ENCODE results near the gene CMTM7.

The CMTM7 gene

DNA sequence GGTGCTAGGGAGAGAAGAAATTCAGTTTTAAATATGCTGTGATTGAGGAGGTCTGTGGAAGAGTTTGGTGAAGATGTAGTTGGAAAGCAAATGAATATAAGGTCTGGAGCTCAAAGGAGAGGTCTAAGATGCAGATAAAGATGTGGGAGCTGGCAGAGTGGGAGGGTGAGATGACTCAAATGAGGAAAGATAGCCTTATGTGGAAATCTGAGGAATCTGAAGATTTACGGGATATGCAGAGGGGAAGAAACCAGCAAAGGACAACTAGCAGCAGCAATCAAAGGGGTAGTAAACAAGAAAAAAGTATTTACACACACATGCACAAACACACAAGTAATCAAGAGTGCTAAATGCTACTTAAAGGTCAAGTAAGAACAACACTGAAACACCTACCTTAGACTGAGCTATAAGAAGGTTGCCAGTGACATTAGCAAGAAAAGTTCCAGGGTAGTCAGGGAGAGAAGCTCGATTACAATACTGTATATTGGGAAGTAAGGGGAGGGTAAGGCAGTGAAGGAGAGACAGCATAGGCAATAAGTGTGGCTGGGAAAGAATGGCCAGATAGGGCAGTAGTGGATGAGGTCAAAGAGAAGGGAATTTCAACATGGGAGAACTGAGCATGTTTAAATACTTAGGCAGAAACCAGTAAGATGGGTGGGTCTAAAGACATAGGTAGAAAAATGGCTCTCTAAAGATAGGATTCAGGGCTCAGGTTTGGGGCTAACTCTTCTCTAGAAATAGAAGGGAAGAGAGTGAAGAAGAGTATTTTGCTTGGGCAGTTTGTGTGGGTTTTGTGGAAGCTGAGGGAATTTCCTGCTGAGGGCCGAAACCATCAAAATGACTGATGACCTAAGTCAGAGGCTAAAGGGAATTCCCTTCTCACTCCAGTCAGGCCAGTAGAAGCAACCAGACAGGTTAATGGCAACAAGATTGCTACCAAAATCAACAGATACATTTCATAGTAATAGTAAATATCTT lies 102.1 kb downstream of the CMTM7 start:
- DNase-seq: peak; percentile 56

GRCh38 chr3:32495085-32495484 lies 103.4 kb downstream of the CMTM7 start:
- no peak for DNase-seq

DNA sequence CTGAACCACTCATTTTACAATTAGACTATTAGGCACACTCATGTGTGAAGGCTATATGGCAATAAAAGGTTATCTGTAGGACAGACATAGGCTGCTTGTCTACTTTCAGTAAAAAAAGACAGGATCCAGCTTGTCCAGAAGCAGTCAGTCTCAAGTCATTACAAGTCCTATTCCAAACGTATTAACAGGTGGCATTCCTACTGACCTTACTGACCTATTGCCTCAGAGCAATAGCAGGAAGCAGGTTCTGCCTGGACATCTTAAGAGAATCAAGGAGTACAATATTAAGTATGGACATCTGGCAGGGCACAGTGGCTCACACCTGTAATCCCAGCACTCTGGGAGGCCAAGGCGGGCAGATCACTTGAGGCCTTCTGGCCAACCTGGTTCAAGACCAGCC lies 104.0 kb downstream of the CMTM7 start:
- DNase-seq: no peak

- DNase-seq: no peak
Measured at GRCh38 chr3:32498252-32498651, 106.6 kb downstream of the CMTM7 start.

GRCh38 chr3:32498992-32499391 lies 107.3 kb downstream of the CMTM7 start:
- no peak for DNase-seq

- DNase-seq: no peak
Measured at GRCh38 chr3:32499585-32499984, 107.9 kb downstream of the CMTM7 start.

DNA sequence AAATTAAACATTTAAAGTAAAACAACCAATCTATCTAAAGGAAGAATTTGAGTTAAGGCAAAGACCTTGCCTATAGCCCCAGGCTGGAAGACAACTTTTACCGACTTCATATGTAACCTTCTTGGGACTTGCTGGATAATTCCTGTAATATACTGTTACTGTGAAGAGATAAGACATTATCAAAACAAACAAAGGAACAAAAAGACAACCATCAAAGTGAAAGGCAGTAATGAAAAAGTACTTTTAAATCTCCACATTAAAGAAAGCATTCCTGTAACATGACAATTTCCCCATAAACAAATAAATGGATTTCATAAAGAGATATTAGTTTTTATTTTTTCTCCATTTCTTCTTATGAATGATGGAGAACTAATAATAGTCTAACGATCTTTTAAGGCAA lies 108.6 kb downstream of the CMTM7 start:
- no peak for DNase-seq

- no peak for DNase-seq
Measured at GRCh38 chr3:32500880-32501782, 109.5 kb downstream of the CMTM7 start.

GRCh38 chr3:32501783-32502117 lies 110.1 kb downstream of the CMTM7 start:
- DNase-seq: no peak

- DNase-seq: peak; percentile 82
Measured at GRCh38 chr3:32502118-32502945, 110.7 kb downstream of the CMTM7 start, which contains the start of gene CMTM6. Gene CMTM6 (minus strand): TSS chr3:32502852. CDS start chr3:32502745, 107 bp downstream.

DNA sequence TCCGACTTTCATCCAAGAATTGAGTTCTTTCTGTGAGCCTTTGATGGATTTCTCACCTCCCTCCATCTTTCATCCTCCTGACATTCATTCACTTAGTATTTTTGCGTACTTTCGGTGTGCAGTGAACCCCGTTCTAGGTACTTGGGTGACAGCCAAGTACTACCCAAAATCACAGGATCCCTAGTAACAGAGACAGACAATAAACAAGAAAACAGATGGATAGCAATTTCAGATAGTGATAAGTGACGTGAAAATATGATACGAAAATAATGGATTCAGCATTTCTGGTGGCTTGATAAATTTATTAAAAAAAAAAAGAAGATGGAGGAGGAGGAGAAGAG lies 111.3 kb downstream of the CMTM7 start:
- DNase-seq: no peak
